ENCODE data around the gene SLC27A2.
"Not testable (repeated sequence)": the region's sequence is repeated elsewhere in the genome, so short reads cannot be mapped to it uniquely, and the experiment has no call there.

Gene SLC27A2

DNA sequence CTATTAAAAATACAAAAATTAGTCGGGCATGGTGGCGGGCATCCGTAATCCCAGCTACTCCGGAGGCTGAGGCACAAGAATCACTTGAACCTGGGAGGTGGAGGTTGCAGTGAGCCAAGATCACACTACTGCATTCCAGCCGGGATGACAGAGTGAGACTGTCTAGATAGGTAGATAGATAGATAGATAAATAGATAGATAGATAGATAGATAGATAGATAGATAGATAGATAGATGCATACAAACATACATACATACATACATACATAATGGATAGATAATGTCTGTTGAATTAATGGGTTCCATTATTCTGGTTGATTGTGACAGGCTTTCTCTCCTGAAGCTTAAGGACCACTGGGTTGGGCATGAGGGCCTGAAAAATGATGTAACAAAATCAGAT, 6.8 kb downstream of the SLC27A2 start:
- H3K27me3 ChIP-seq (replicated peaks; ENCODE audit: control insufficient read depth, insufficient read depth, low read length, poor library complexity, severe bottlenecking); H3K9me3 ChIP-seq (ENCODE audit: control insufficient read depth, low read length); H3K27ac ChIP-seq (ENCODE audit: insufficient read depth, low read length, poor library complexity, severe bottlenecking); DNase-seq; H3K36me3 ChIP-seq (ENCODE audit: control insufficient read depth, insufficient read depth, low read length); H3K4me1 ChIP-seq (ENCODE audit: control insufficient read depth, insufficient read depth, low read length, poor library complexity, severe bottlenecking); H3K4me3 ChIP-seq (ENCODE audit: insufficient read depth, low read depth, low read length, poor library complexity, severe bottlenecking): not testable (repeated sequence)

DNA sequence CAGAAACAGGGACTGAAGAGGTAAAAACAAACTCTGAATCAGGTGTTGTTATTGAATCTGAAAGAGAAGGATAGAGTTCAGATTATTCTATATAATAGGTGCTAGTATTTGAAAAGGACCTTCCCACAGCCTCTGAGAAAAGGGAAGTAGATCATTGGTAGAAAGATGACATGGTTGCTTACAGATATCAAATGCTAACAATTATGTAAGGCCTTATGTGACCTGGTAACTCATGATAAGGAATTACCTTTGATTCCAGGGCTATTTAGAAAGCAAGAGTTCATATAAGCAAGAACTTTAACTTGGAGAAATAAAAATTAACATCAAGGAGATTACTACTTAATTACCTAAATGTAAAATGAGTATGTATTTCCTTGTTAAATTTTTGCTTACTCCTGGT, 7.6 kb downstream of the SLC27A2 start:
- no peak for DNase-seq
- Histone ChIP-seq H3K27me3 (replicated peaks; ENCODE audit: control insufficient read depth, insufficient read depth, low read length, poor library complexity, severe bottlenecking) (no peaks in the 10 kb centered on the region), H3K9me3 (ENCODE audit: control insufficient read depth, low read length) (no peaks in the 10 kb centered on the region), H3K36me3 (ENCODE audit: control insufficient read depth, insufficient read depth, low read length) (no peaks in the 10 kb centered on the region), H3K4me3 (ENCODE audit: insufficient read depth, low read depth, low read length, poor library complexity, severe bottlenecking) (no peak overlapping the region), H3K4me1 (ENCODE audit: control insufficient read depth, insufficient read depth, low read length, poor library complexity, severe bottlenecking) (no peaks in the 10 kb centered on the region), H3K27ac (ENCODE audit: insufficient read depth, low read length, poor library complexity, severe bottlenecking) (no peak overlapping the region)

GRCh38 chr15:50190166-50190570, 8.2 kb downstream of the SLC27A2 start:
- H3K4me1 ChIP-seq (ENCODE audit: control insufficient read depth, insufficient read depth, low read length, poor library complexity, severe bottlenecking): no peaks in the 10 kb centered on the region
- DNase-seq: no peak
- H3K4me3 ChIP-seq (ENCODE audit: insufficient read depth, low read depth, low read length, poor library complexity, severe bottlenecking): no peak overlapping the region
- no peaks in the 10 kb centered on the region for H3K27me3 ChIP-seq (replicated peaks; ENCODE audit: control insufficient read depth, insufficient read depth, low read length, poor library complexity, severe bottlenecking)
- no peaks in the 10 kb centered on the region for H3K9me3 ChIP-seq (ENCODE audit: control insufficient read depth, low read length)
- no peaks in the 10 kb centered on the region for H3K36me3 ChIP-seq (ENCODE audit: control insufficient read depth, insufficient read depth, low read length)
- H3K27ac ChIP-seq (ENCODE audit: insufficient read depth, low read length, poor library complexity, severe bottlenecking): no peak overlapping the region

DNA sequence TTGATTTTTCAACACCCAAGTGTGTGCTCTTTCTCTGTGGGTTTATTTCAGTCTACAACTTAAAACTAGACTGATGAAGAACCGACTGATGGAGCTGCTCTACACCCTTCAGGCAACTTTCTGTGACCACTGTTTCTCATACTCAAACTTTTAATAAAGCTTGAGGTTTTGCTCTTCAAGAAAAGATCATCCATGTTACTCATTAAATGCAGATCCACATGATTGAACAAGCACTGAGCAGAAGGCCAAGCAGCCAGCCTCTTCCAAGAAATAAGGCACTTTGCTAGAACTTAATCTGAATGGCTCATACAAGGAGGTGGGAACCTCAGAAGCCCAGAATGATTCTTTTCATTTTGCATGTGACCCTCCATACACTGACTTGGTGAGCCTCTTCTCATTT, 8.7 kb downstream of the SLC27A2 start:
- no peak overlapping the region for H3K27ac ChIP-seq (ENCODE audit: insufficient read depth, low read length, poor library complexity, severe bottlenecking)
- H3K9me3 ChIP-seq (ENCODE audit: control insufficient read depth, low read length): no peaks in the 10 kb centered on the region
- H3K4me1 ChIP-seq (ENCODE audit: control insufficient read depth, insufficient read depth, low read length, poor library complexity, severe bottlenecking): no peaks in the 10 kb centered on the region
- H3K36me3 ChIP-seq (ENCODE audit: control insufficient read depth, insufficient read depth, low read length): no peaks in the 10 kb centered on the region
- H3K27me3 ChIP-seq (replicated peaks; ENCODE audit: control insufficient read depth, insufficient read depth, low read length, poor library complexity, severe bottlenecking): no peaks in the 10 kb centered on the region
- DNase-seq: no peak
- H3K4me3 ChIP-seq (ENCODE audit: insufficient read depth, low read depth, low read length, poor library complexity, severe bottlenecking): no peak overlapping the region

DNA sequence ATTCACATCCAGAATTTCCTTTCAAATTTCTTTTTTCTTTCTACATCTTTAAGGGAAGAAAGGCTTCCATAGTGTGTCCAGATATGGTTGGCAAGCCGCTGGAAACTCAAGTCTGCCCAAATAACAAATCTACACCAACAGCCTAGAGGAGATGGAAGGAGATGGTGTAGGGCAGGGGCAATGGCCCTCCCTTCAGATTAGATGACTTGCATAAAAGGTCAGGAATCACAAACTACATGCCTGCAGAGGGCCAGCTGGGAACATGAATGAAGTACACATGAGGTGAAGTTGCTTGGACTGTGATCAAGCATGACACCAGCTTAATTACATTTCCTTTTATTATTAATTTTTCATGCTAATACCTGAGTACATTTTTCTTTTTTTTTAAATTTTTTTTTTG, 10.2 kb downstream of the SLC27A2 start:
- H3K36me3 ChIP-seq (ENCODE audit: control insufficient read depth, insufficient read depth, low read length): no peaks in the 10 kb centered on the region
- no peaks in the 10 kb centered on the region for H3K9me3 ChIP-seq (ENCODE audit: control insufficient read depth, low read length)
- H3K27ac ChIP-seq (ENCODE audit: insufficient read depth, low read length, poor library complexity, severe bottlenecking): no peak overlapping the region
- no peaks in the 10 kb centered on the region for H3K4me1 ChIP-seq (ENCODE audit: control insufficient read depth, insufficient read depth, low read length, poor library complexity, severe bottlenecking)
- no peak overlapping the region for H3K4me3 ChIP-seq (ENCODE audit: insufficient read depth, low read depth, low read length, poor library complexity, severe bottlenecking)
- no peak for DNase-seq
- no peaks in the 10 kb centered on the region for H3K27me3 ChIP-seq (replicated peaks; ENCODE audit: control insufficient read depth, insufficient read depth, low read length, poor library complexity, severe bottlenecking)

DNA sequence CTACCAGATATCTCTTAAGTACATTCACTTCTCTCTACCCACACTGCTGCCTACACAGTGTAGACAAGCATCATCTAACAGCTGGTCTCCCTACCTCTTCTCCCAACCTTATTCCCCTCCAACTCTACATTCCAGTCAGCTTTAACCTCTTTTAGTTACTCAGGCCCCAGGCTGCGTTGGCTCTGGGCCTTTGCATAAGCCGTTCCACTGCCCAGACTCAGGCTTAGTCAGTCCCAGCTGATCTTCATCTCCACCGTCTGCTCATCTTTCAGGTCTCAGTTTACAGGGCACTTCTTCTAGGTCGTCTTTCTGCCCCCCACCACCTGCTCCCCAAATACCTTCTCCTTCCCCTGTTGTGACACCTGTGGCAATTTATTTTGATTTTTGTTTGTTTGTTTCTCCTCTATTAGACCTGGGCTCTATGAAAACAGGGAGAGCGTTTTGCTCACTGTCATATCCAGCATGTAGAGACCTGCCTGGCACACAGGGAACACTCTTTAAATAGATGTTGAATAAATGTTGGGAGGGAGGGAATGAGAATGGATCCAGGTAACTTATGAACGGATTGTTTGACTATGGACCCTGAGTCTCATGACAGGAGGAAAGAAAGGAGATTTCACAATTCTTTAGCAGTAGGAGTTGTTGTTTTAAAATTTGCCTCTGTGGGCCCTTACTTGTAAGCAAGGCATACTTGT, 11.1 kb downstream of the SLC27A2 start:
- Histone ChIP-seq H3K27me3 (replicated peaks; ENCODE audit: control insufficient read depth, insufficient read depth, low read length, poor library complexity, severe bottlenecking) (no peaks in the 10 kb centered on the region), H3K4me3 (ENCODE audit: insufficient read depth, low read depth, low read length, poor library complexity, severe bottlenecking) (no peak overlapping the region), H3K27ac (ENCODE audit: insufficient read depth, low read length, poor library complexity, severe bottlenecking) (no peak overlapping the region), H3K36me3 (ENCODE audit: control insufficient read depth, insufficient read depth, low read length) (no peaks in the 10 kb centered on the region), H3K4me1 (ENCODE audit: control insufficient read depth, insufficient read depth, low read length, poor library complexity, severe bottlenecking) (no peaks in the 10 kb centered on the region), H3K9me3 (ENCODE audit: control insufficient read depth, low read length) (no peaks in the 10 kb centered on the region)
- no peak for DNase-seq

- no peaks in the 10 kb centered on the region for H3K9me3 ChIP-seq (ENCODE audit: control insufficient read depth, low read length)
- DNase-seq: no peak
- no peak overlapping the region for H3K4me3 ChIP-seq (ENCODE audit: insufficient read depth, low read depth, low read length, poor library complexity, severe bottlenecking)
- no peaks in the 10 kb centered on the region for H3K27me3 ChIP-seq (replicated peaks; ENCODE audit: control insufficient read depth, insufficient read depth, low read length, poor library complexity, severe bottlenecking)
- H3K36me3 ChIP-seq (ENCODE audit: control insufficient read depth, insufficient read depth, low read length): no peaks in the 10 kb centered on the region
- no peaks in the 10 kb centered on the region for H3K4me1 ChIP-seq (ENCODE audit: control insufficient read depth, insufficient read depth, low read length, poor library complexity, severe bottlenecking)
- H3K27ac ChIP-seq (ENCODE audit: insufficient read depth, low read length, poor library complexity, severe bottlenecking): no peak overlapping the region
These were observed 20.0 kb downstream of the SLC27A2 start for GRCh38 chr15:50202003-50202402.

DNA sequence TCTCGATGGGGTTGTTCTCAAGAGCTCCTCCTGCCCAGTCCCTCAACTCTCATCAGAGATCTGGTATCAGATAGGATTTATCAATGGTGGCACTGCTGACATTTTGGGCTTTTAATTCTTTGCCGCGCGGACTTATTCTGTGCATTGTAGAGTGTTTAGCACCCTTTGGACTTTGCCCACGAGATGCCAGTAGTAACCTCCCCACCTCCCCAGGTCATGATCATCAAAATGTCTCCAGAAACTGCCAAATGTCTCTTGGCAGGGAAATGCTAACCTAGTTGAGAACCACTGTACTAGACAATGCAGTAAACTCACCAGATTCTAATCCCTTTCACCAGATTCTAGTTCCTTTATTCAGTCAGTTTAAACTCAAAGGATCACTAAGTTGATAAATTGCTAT, 24.0 kb downstream of the SLC27A2 start:
- Histone ChIP-seq H3K27me3 (replicated peaks; ENCODE audit: control insufficient read depth, insufficient read depth, low read length, poor library complexity, severe bottlenecking) (no peaks in the 10 kb centered on the region), H3K4me1 (ENCODE audit: control insufficient read depth, insufficient read depth, low read length, poor library complexity, severe bottlenecking) (no peaks in the 10 kb centered on the region), H3K36me3 (ENCODE audit: control insufficient read depth, insufficient read depth, low read length) (no peaks in the 10 kb centered on the region), H3K4me3 (ENCODE audit: insufficient read depth, low read depth, low read length, poor library complexity, severe bottlenecking) (no peak overlapping the region), H3K27ac (ENCODE audit: insufficient read depth, low read length, poor library complexity, severe bottlenecking) (no peak overlapping the region), H3K9me3 (ENCODE audit: control insufficient read depth, low read length) (no peaks in the 10 kb centered on the region)
- DNase-seq: no peak

GRCh38 chr15:50209809-50210208, 27.8 kb downstream of the SLC27A2 start:
- DNase-seq: no peak
- H3K4me1 ChIP-seq (ENCODE audit: control insufficient read depth, insufficient read depth, low read length, poor library complexity, severe bottlenecking): no peaks in the 10 kb centered on the region
- no peak overlapping the region for H3K27ac ChIP-seq (ENCODE audit: insufficient read depth, low read length, poor library complexity, severe bottlenecking)

GRCh38 chr15:50210462-50211157, 28.6 kb downstream of the SLC27A2 start:
- no peaks in the 10 kb centered on the region for H3K4me1 ChIP-seq (ENCODE audit: control insufficient read depth, insufficient read depth, low read length, poor library complexity, severe bottlenecking)
- H3K36me3 ChIP-seq (ENCODE audit: control insufficient read depth, insufficient read depth, low read length): no peaks in the 10 kb centered on the region
- H3K4me3 ChIP-seq (ENCODE audit: insufficient read depth, low read depth, low read length, poor library complexity, severe bottlenecking): no peak overlapping the region
- DNase-seq: no peak
- no peak overlapping the region for H3K27ac ChIP-seq (ENCODE audit: insufficient read depth, low read length, poor library complexity, severe bottlenecking)
- no peaks in the 10 kb centered on the region for H3K27me3 ChIP-seq (replicated peaks; ENCODE audit: control insufficient read depth, insufficient read depth, low read length, poor library complexity, severe bottlenecking)
- no peaks in the 10 kb centered on the region for H3K9me3 ChIP-seq (ENCODE audit: control insufficient read depth, low read length)

More at GRCh38 chr15:50209809-50210208, 27.8 kb downstream of the SLC27A2 start:
- Histone ChIP-seq H3K36me3 (ENCODE audit: control insufficient read depth, insufficient read depth, low read length) (no peaks in the 10 kb centered on the region), H3K27me3 (replicated peaks; ENCODE audit: control insufficient read depth, insufficient read depth, low read length, poor library complexity, severe bottlenecking) (no peaks in the 10 kb centered on the region), H3K4me3 (ENCODE audit: insufficient read depth, low read depth, low read length, poor library complexity, severe bottlenecking) (no peak overlapping the region), H3K9me3 (ENCODE audit: control insufficient read depth, low read length) (no peaks in the 10 kb centered on the region)

Measured in effector memory CD4-positive, alpha-beta T cell (primary cell).